ENCODE data around the gene CMC1.

Gene CMC1

GRCh38 chr3:28322464-28322863 is 81.0 kb downstream of the CMC1 start:
- no peaks in the 10 kb centered on the region for H3K4me1 ChIP-seq (ENCODE audit: control insufficient read depth, insufficient read depth, low read length, poor library complexity, severe bottlenecking)

GRCh38 chr3:28326458-28326926 is 85.1 kb downstream of the CMC1 start:
- Histone ChIP-seq H3K4me3 (ENCODE audit: insufficient read depth, low read depth, low read length, poor library complexity, severe bottlenecking) (no peak overlapping the region), H3K27me3 (replicated peaks; ENCODE audit: control insufficient read depth, insufficient read depth, low read length, poor library complexity, severe bottlenecking) (no peaks in the 10 kb centered on the region), H3K9me3 (ENCODE audit: control insufficient read depth, low read length) (no peaks in the 10 kb centered on the region), H3K27ac (ENCODE audit: insufficient read depth, low read length, poor library complexity, severe bottlenecking) (no peak overlapping the region), H3K4me1 (ENCODE audit: control insufficient read depth, insufficient read depth, low read length, poor library complexity, severe bottlenecking) (no peaks in the 10 kb centered on the region), H3K36me3 (ENCODE audit: control insufficient read depth, insufficient read depth, low read length) (peaks cover 9% of the 10 kb centered on the region)
- DNase-seq: peak in 2 of 3 donors; percentile 20 to 23

More at GRCh38 chr3:28322464-28322863, 81.0 kb downstream of the CMC1 start:
- Histone ChIP-seq H3K4me3 (ENCODE audit: insufficient read depth, low read depth, low read length, poor library complexity, severe bottlenecking) (no peak overlapping the region), H3K27ac (ENCODE audit: insufficient read depth, low read length, poor library complexity, severe bottlenecking) (no peak overlapping the region), H3K36me3 (ENCODE audit: control insufficient read depth, insufficient read depth, low read length) (peaks cover 9% of the 10 kb centered on the region), H3K9me3 (ENCODE audit: control insufficient read depth, low read length) (no peaks in the 10 kb centered on the region), H3K27me3 (replicated peaks; ENCODE audit: control insufficient read depth, insufficient read depth, low read length, poor library complexity, severe bottlenecking) (no peaks in the 10 kb centered on the region)
- no peak for DNase-seq

- no peak for DNase-seq
Observed at GRCh38 chr3:28328188-28329151, 87.1 kb downstream of the CMC1 start.

GRCh38 chr3:28334552-28334951 is 93.1 kb downstream of the CMC1 start:
- Histone ChIP-seq H3K36me3 (ENCODE audit: control insufficient read depth, insufficient read depth, low read length) (peaks cover 8% of the 10 kb centered on the region), H3K4me3 (ENCODE audit: insufficient read depth, low read depth, low read length, poor library complexity, severe bottlenecking) (no peak overlapping the region), H3K4me1 (ENCODE audit: control insufficient read depth, insufficient read depth, low read length, poor library complexity, severe bottlenecking) (no peaks in the 10 kb centered on the region), H3K9me3 (ENCODE audit: control insufficient read depth, low read length) (no peaks in the 10 kb centered on the region), H3K27ac (ENCODE audit: insufficient read depth, low read length, poor library complexity, severe bottlenecking) (no peak overlapping the region), H3K27me3 (replicated peaks; ENCODE audit: control insufficient read depth, insufficient read depth, low read length, poor library complexity, severe bottlenecking) (no peaks in the 10 kb centered on the region)
- DNase-seq: no peak

More at GRCh38 chr3:28328188-28329151, 87.1 kb downstream of the CMC1 start:
- Histone ChIP-seq H3K36me3 (ENCODE audit: control insufficient read depth, insufficient read depth, low read length) (peaks cover 9% of the 10 kb centered on the region), H3K27ac (ENCODE audit: insufficient read depth, low read length, poor library complexity, severe bottlenecking) (no peak overlapping the region), H3K9me3 (ENCODE audit: control insufficient read depth, low read length) (no peaks in the 10 kb centered on the region), H3K4me1 (ENCODE audit: control insufficient read depth, insufficient read depth, low read length, poor library complexity, severe bottlenecking) (no peaks in the 10 kb centered on the region), H3K4me3 (ENCODE audit: insufficient read depth, low read depth, low read length, poor library complexity, severe bottlenecking) (no peak overlapping the region), H3K27me3 (replicated peaks; ENCODE audit: control insufficient read depth, insufficient read depth, low read length, poor library complexity, severe bottlenecking) (no peaks in the 10 kb centered on the region)

GRCh38 chr3:28335246-28335645 is 93.8 kb downstream of the CMC1 start:
- H3K9me3 ChIP-seq (ENCODE audit: control insufficient read depth, low read length): no peaks in the 10 kb centered on the region
- H3K4me1 ChIP-seq (ENCODE audit: control insufficient read depth, insufficient read depth, low read length, poor library complexity, severe bottlenecking): no peaks in the 10 kb centered on the region
- no peaks in the 10 kb centered on the region for H3K27me3 ChIP-seq (replicated peaks; ENCODE audit: control insufficient read depth, insufficient read depth, low read length, poor library complexity, severe bottlenecking)
- no peak overlapping the region for H3K4me3 ChIP-seq (ENCODE audit: insufficient read depth, low read depth, low read length, poor library complexity, severe bottlenecking)
- no peak for DNase-seq
- H3K36me3 ChIP-seq (ENCODE audit: control insufficient read depth, insufficient read depth, low read length): peaks cover 11% of the 10 kb centered on the region
- H3K27ac ChIP-seq (ENCODE audit: insufficient read depth, low read length, poor library complexity, severe bottlenecking): no peak overlapping the region

GRCh38 chr3:28337230-28337629 is 95.8 kb downstream of the CMC1 start:
- Histone ChIP-seq H3K36me3 (ENCODE audit: control insufficient read depth, insufficient read depth, low read length) (peaks cover 11% of the 10 kb centered on the region), H3K27ac (ENCODE audit: insufficient read depth, low read length, poor library complexity, severe bottlenecking) (no peak overlapping the region), H3K4me1 (ENCODE audit: control insufficient read depth, insufficient read depth, low read length, poor library complexity, severe bottlenecking) (no peaks in the 10 kb centered on the region), H3K27me3 (replicated peaks; ENCODE audit: control insufficient read depth, insufficient read depth, low read length, poor library complexity, severe bottlenecking) (no peaks in the 10 kb centered on the region), H3K9me3 (ENCODE audit: control insufficient read depth, low read length) (no peaks in the 10 kb centered on the region), H3K4me3 (ENCODE audit: insufficient read depth, low read depth, low read length, poor library complexity, severe bottlenecking) (no peak overlapping the region)
- no peak for DNase-seq

GRCh38 chr3:28343144-28343543 is 101.7 kb downstream of the CMC1 start:
- no peak overlapping the region for H3K4me3 ChIP-seq (ENCODE audit: insufficient read depth, low read depth, low read length, poor library complexity, severe bottlenecking)
- no peaks in the 10 kb centered on the region for H3K9me3 ChIP-seq (ENCODE audit: control insufficient read depth, low read length)
- H3K27me3 ChIP-seq (replicated peaks; ENCODE audit: control insufficient read depth, insufficient read depth, low read length, poor library complexity, severe bottlenecking): no peaks in the 10 kb centered on the region
- peaks cover 8% of the 10 kb centered on the region for H3K36me3 ChIP-seq (ENCODE audit: control insufficient read depth, insufficient read depth, low read length)
- H3K4me1 ChIP-seq (ENCODE audit: control insufficient read depth, insufficient read depth, low read length, poor library complexity, severe bottlenecking): no peaks in the 10 kb centered on the region
- no peak overlapping the region for H3K27ac ChIP-seq (ENCODE audit: insufficient read depth, low read length, poor library complexity, severe bottlenecking)
- no peak for DNase-seq

GRCh38 chr3:28345690-28346089 is 104.3 kb downstream of the CMC1 start:
- no peak overlapping the region for H3K27ac ChIP-seq (ENCODE audit: insufficient read depth, low read length, poor library complexity, severe bottlenecking)
- H3K9me3 ChIP-seq (ENCODE audit: control insufficient read depth, low read length): no peaks in the 10 kb centered on the region
- no peaks in the 10 kb centered on the region for H3K27me3 ChIP-seq (replicated peaks; ENCODE audit: control insufficient read depth, insufficient read depth, low read length, poor library complexity, severe bottlenecking)
- no peak overlapping the region for H3K4me3 ChIP-seq (ENCODE audit: insufficient read depth, low read depth, low read length, poor library complexity, severe bottlenecking)
- no peaks in the 10 kb centered on the region for H3K36me3 ChIP-seq (ENCODE audit: control insufficient read depth, insufficient read depth, low read length)
- no peak for DNase-seq
- H3K4me1 ChIP-seq (ENCODE audit: control insufficient read depth, insufficient read depth, low read length, poor library complexity, severe bottlenecking): no peaks in the 10 kb centered on the region

- no peak for DNase-seq
- Histone ChIP-seq H3K36me3 (ENCODE audit: control insufficient read depth, insufficient read depth, low read length) (no peaks in the 10 kb centered on the region), H3K9me3 (ENCODE audit: control insufficient read depth, low read length) (no peaks in the 10 kb centered on the region), H3K27ac (ENCODE audit: insufficient read depth, low read length, poor library complexity, severe bottlenecking) (peak overlapping the region; percentile 95), H3K27me3 (replicated peaks; ENCODE audit: control insufficient read depth, insufficient read depth, low read length, poor library complexity, severe bottlenecking) (no peaks in the 10 kb centered on the region), H3K4me1 (ENCODE audit: control insufficient read depth, insufficient read depth, low read length, poor library complexity, severe bottlenecking) (no peaks in the 10 kb centered on the region), H3K4me3 (ENCODE audit: insufficient read depth, low read depth, low read length, poor library complexity, severe bottlenecking) (peak overlapping the region; percentile 99)
Observed at GRCh38 chr3:28347374-28348264, 106.2 kb downstream of the CMC1 start.
